Heart left ventricle (tissue), 13 donors: ENCODE measurements around the gene SCN4A.

Source experiments
- CTCF ChIP-seq, 12 donors: fragments of 200-600 bp; sonication (generic) in 4 of 12; IDR thresholded peaks; one replicate each; pipeline versions ENCODE4 v1.5.0 to v1.8.0; 2018 to 2022; ENCODE audit warnings: antibody characterized with exemption in 12 of 12, mild to moderate bottlenecking in 5 of 12
- POLR2A ChIP-seq, 2 donors: fragments of 450-650 bp; IDR thresholded peaks; one replicate each; pipeline ENCODE4 v1.6.1; 2017; ENCODE audit warnings: antibody characterized with exemption in 2 of 2, mild to moderate bottlenecking in 2 of 2, moderate library complexity in 2 of 2
- donor health status: ischemic (EF 13 %, LVEDD 7.1; RV severe dilation, severe dysfunction).
- donor health status: DM: no; HTN: yes; CAD: no.
- donor health status: DM: no; HTN: no; CAD: no.
- donor health status: ischemic (EF 25% LVEDD 6.9; RV normal size, moderate dysfunction).
- donor health status: ischemic (EF 25% LVEDD 5.7; RV mildly dilated, moderate dysfunction).
- donor health status: ischemic (EF 35%, LVEDD 5.7; RV mildly dilated, moderate dysfunction).
- donor health status: nonischemic (EF 11% LVEDD 7.7; RV severe dilation, severe dysfunction).
- donor health status: DM: yes; HTN: yes; CAD: no.
- donor health status: PGD.
- donor health status: ischemic (EF 29% LVEDD 5.4; RV normal size, mild dysfunction).
- donor health status: nonischemic (EF 23%, LVEDD 6.1; RV moderate dilation, normal function).

- TF ChIP-seq CTCF (IDR thresholded peaks at IDR 0.05) (no peak), POLR2A (IDR thresholded peaks at IDR 0.05) (no peak)
Observed at GRCh38 chr17:63948521-63948920, 24.2 kb downstream of the SCN4A start.
